IMR-90 (cell line): ENCODE results near the gene NLRP3. TPM values are rescaled to one million over a fixed set of nuclear protein-coding genes. Genes with fewer than 3 reads are reported as not detected.

Experiments
- ATAC-seq: fragments of 200-7000 bp; cut with Tn5 transposase; 2 replicates; pipeline ENCODE4 v1.9.1; 2020; ENCODE audit warnings: low read depth, mild to moderate bottlenecking, moderate library complexity
- BruUV-seq: library from RNA; stranded (reverse); fragments of 400-500 nt; replicated peaks from 2 replicates; lab custom pipeline; 2021; lab: Mats Ljungman, UMichigan
- CTCF ChIA-PET: fragments of 300-600 bp; formaldehyde crosslinking; extraction: SDS; loops from one replicate; lab custom pipeline; 2021; ENCODE audit warnings: antibody characterized with exemption; lab: Yijun Ruan, JAX
- POLR2A ChIA-PET: fragments of 300-600 bp; sonication (Branson Sonifier 250); formaldehyde crosslinking; loops from one replicate; lab custom pipeline; 2022; ENCODE audit warnings: antibody characterized with exemption; ENCODE audit not compliant: unreplicated experiment; lab: Charles Lee
- DNase-seq: peaks from one replicate; pipeline ENCODE4 v3.0.0; 2013
- H2AFZ ChIP-seq: replicated peaks from 2 replicates; pipeline ENCODE3; 2013; ENCODE audit warnings: low read length, mild to moderate bottlenecking; ENCODE audit not compliant: poor library complexity
- H2AK5ac ChIP-seq: 2 replicates; pipeline ENCODE4 v1.6.1; 2013; ENCODE audit warnings: low read depth, low read length, inconsistent platforms
- H2AK9ac ChIP-seq: replicated peaks from 2 replicates; pipeline ENCODE3; 2013; ENCODE audit warnings: mild to moderate bottlenecking, low read depth, low read length, moderate library complexity; ENCODE audit not compliant: poor library complexity
- H2BK120ac ChIP-seq: 2 replicates; pipeline ENCODE4 v1.6.1; 2013; ENCODE audit warnings: low read depth, low read length, inconsistent platforms
- H2BK15ac ChIP-seq: 3 replicates; pipeline ENCODE4 v1.6.1; 2013; ENCODE audit warnings: low read depth, low read length, inconsistent platforms
- H2BK20ac ChIP-seq: 2 replicates; pipeline ENCODE4 v1.6.1; 2013; ENCODE audit warnings: low read depth, mild to moderate bottlenecking, inconsistent platforms, low read length, moderate library complexity
- H2BK5ac ChIP-seq: 2 replicates; pipeline ENCODE4 v1.6.1; 2013; ENCODE audit warnings: mild to moderate bottlenecking, low read depth, low read length, inconsistent platforms; ENCODE audit not compliant: poor library complexity, severe bottlenecking
- H3K14ac ChIP-seq: replicated peaks from 2 replicates; pipeline ENCODE4 v1.6.1; 2013; ENCODE audit warnings: low read depth, low read length, inconsistent platforms
- H3K18ac ChIP-seq: 2 replicates; pipeline ENCODE4 v1.6.1; 2013; ENCODE audit warnings: low read depth, low read length, control low read depth
- H3K23ac ChIP-seq: 2 replicates; pipeline ENCODE4 v1.6.1; 2013; ENCODE audit warnings: low read depth, low read length, inconsistent platforms
- H3K27ac ChIP-seq: 2 replicates; pipeline ENCODE4 v1.5.1; 2013; ENCODE audit warnings: mild to moderate bottlenecking, control low read depth, low read length; ENCODE audit not compliant: insufficient read depth
- H3K27me3 ChIP-seq: 2 replicates; pipeline ENCODE4 v1.6.1; 2013; ENCODE audit warnings: low read length; ENCODE audit not compliant: control insufficient read depth, insufficient read depth
- H3K36me3 ChIP-seq: 2 replicates; pipeline ENCODE4 v1.6.1; 2013; ENCODE audit warnings: low read length, mixed read lengths; ENCODE audit not compliant: control insufficient read depth, insufficient read depth
- H3K4ac ChIP-seq: 2 replicates; pipeline ENCODE4 v1.6.1; 2013; ENCODE audit warnings: low read depth, low read length, inconsistent platforms
- H3K4me1 ChIP-seq: 2 replicates; pipeline ENCODE4 v1.6.1; 2013; ENCODE audit warnings: low read length, mixed read lengths; ENCODE audit not compliant: control insufficient read depth, insufficient read depth
- H3K4me2 ChIP-seq: 2 replicates; pipeline ENCODE4 v1.6.1; 2013; ENCODE audit warnings: low read depth, mild to moderate bottlenecking, control low read depth, low read length, moderate library complexity
- H3K4me3 ChIP-seq: 2 replicates; pipeline ENCODE4 v1.5.1; 2013; ENCODE audit warnings: low read depth, mild to moderate bottlenecking, control low read depth, low read length, moderate library complexity; ENCODE audit not compliant: insufficient read depth
- H3K56ac ChIP-seq: 2 replicates; pipeline ENCODE4 v1.6.1; 2013; ENCODE audit warnings: low read length, inconsistent platforms; ENCODE audit not compliant: insufficient read depth; ENCODE audit errors: extremely low read depth
- H3K79me1 ChIP-seq, 2 experiments: 2 replicates each; pipeline ENCODE4 v1.6.1; 2013; ENCODE audit warnings: low read length in 2 of 2, inconsistent platforms in 1 of 2, low read depth in 1 of 2
- H3K9ac ChIP-seq: 2 replicates; pipeline ENCODE4 v1.6.1; 2013; ENCODE audit warnings: low read depth, low read length, control low read depth
- H3K9me1 ChIP-seq: 2 replicates; pipeline ENCODE4 v1.6.1; 2013; ENCODE audit warnings: low read length, inconsistent platforms; ENCODE audit not compliant: insufficient read depth
- H3K9me3 ChIP-seq: 2 replicates; pipeline ENCODE4 v1.6.1; 2013; ENCODE audit warnings: low read length; ENCODE audit not compliant: control insufficient read depth, insufficient read depth
- H4K20me1 ChIP-seq: 2 replicates; pipeline ENCODE4 v1.6.1; 2013; ENCODE audit warnings: low read length, inconsistent platforms; ENCODE audit not compliant: insufficient read depth
- H4K5ac ChIP-seq: 2 replicates; pipeline ENCODE4 v1.6.1; 2013; ENCODE audit warnings: mild to moderate bottlenecking, low read depth, low read length, control low read depth
- H4K8ac ChIP-seq, 2 experiments: 2 replicates each; pipeline ENCODE4 v1.6.1; 2013; ENCODE audit warnings: low read depth in 2 of 2, low read length in 2 of 2, control low read depth in 1 of 2, inconsistent platforms in 1 of 2
- H4K91ac ChIP-seq: 2 replicates; pipeline ENCODE4 v1.6.1; 2013; ENCODE audit warnings: low read depth, low read length, inconsistent platforms; ENCODE audit not compliant: insufficient read depth
- CEBPB ChIP-seq: IDR thresholded peaks from 2 replicates; pipeline ENCODE4 v1.6.1; 2012; ENCODE audit warnings: low read depth, low read length, improper control_type of control experiment
- MAZ ChIP-seq: IDR thresholded peaks from 2 replicates; pipeline ENCODE4 v1.6.1; 2012; ENCODE audit warnings: low read depth, mild to moderate bottlenecking, low read length, improper control_type of control experiment, moderate library complexity, borderline replicate concordance
- MXI1 ChIP-seq: IDR thresholded peaks from 2 replicates; pipeline ENCODE4 v1.6.1; 2012; ENCODE audit warnings: low read depth, mild to moderate bottlenecking, low read length, moderate library complexity, borderline replicate concordance
- RAD21 ChIP-seq: IDR thresholded peaks from 2 replicates; pipeline ENCODE4 v1.6.1; 2012; ENCODE audit warnings: low read length, improper control_type of control experiment
- RCOR1 ChIP-seq: IDR thresholded peaks from 2 replicates; pipeline ENCODE4 v1.6.1; 2012; ENCODE audit warnings: mild to moderate bottlenecking, low read length, improper control_type of control experiment; ENCODE audit not compliant: insufficient replicate concordance
- SMC3 ChIP-seq: fragments of 150-350 bp; IDR thresholded peaks from 2 replicates; pipeline ENCODE4 v1.6.1; 2016; ENCODE audit warnings: low read depth, mild to moderate bottlenecking, antibody characterized with exemption, low read length, moderate library complexity
- WGBS, 2 experiments: methylation state at CpG; one replicate each; pipeline versions ENCODE4 v1.1.5 to v1.1.7; 2013; ENCODE audit warnings: missing lambda C conversion rate in 2 of 2; ENCODE audit not compliant: insufficient read length in 1 of 2; ENCODE audit errors: extremely low coverage in 2 of 2; 5-methylcytosine and 5-hydroxymethylcytosine counted together
- dilution Hi-C: fragments of 300-500 bp; cut with HindIII; formaldehyde crosslinking; loops from one replicate; pipeline ENCODE4 v1.14.3; 2018; ENCODE audit warnings: low sequenced_read_pairs; ENCODE audit not compliant: unreplicated experiment
- in situ Hi-C: fragments of 300-500 bp; cut with MboI; formaldehyde crosslinking; loops from 3 replicates; pipeline ENCODE4 v1.14.3; 2019; ENCODE audit warnings: low sequenced_read_pairs, inconsistent platforms, mixed read lengths
- intact Hi-C: fragments of 100-400 bp; cut with micrococcal nuclease; formaldehyde crosslinking; loops from 2 replicates; pipeline ENCODE4 v1.10.0; 2022
- polyA plus RNA-seq, 3 experiments: library from polyadenylated mRNA; depleted of rRNA; stranded (reverse); fragments of >200 nt; gene quantifications; 2 replicates each; pipeline ENCODE4 v1.2.3, GENCODE V29; 2012; ENCODE audit warnings: low replicate concordance in 1 of 3
- total RNA-seq: library from RNA; depleted of rRNA; stranded (reverse); fragments of >200 nt; gene quantifications from 2 replicates; pipeline ENCODE4 v1.2.3, GENCODE V29; 2012
- TF ChIP-seq, protein P1 (sequence below): fragments of 150-350 bp; IDR thresholded peaks from 2 replicates; pipeline ENCODE4 v1.6.1; 2016; ENCODE audit warnings: low read depth, mild to moderate bottlenecking, low read length, moderate library complexity, borderline replicate concordance
- TF ChIP-seq, protein P2 (sequence below): conservative IDR thresholded peaks from 2 replicates; pipeline ENCODE4 v1.5.1; 2012; ENCODE audit warnings: mild to moderate bottlenecking, low read depth, low read length, improper control_type of control experiment
- TF ChIP-seq, protein P3 (sequence below): fragments of 150-350 bp; IDR thresholded peaks from 2 replicates; pipeline ENCODE4 v1.6.1; 2017; ENCODE audit warnings: mild to moderate bottlenecking, antibody characterized with exemption, low read length, low read depth

NLRP3 gene
- total and polyA plus RNA-seq, 2 of the 4 experiments (the other 2 are of a cell fraction) = 0.18 TPM; not detected in 1

DNA sequence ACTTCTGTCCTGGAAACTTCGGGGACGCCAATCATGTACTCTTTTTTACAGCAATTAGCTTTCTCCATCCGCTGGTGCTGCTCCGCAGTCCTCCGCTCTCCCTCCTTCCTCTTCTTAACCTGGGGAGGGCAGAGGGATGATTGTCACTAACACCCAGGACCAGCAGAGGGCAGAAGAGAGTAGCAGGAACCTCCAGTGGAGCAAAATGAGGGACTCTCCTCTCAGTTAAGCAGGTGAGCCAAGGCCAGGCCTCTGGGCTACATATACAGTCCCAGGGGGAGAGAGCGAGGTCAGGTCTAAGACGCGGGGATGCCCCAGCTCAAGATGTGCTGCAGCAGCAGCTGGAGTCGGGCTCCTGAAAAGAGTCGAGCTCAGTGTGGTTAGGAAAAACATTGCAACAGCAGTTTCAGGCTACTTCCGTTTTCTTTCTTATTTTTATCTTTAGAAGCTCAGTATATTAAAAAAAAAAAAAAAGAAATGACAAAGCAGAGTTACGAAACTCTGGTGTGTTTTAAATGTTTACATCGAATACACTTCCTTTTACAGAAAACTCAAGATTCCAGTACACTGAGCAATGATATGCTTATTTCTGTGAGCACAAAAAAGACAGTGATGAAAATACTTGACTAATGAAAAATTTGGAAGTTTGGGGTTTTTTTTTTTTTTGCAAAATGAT is 25.7 kb upstream of the NLRP3 start:
- peak overlapping the region; percentile 61; the same call in 1 of the 2 replicates for H3K18ac ChIP-seq
- in situ Hi-C loops = no loop called here
- peak; percentile 95 for ATAC-seq
- peak overlapping the region; percentile 23; the same call in 1 of the 2 replicates for H3K4me3 ChIP-seq
- TF ChIP-seq, protein P1, sequence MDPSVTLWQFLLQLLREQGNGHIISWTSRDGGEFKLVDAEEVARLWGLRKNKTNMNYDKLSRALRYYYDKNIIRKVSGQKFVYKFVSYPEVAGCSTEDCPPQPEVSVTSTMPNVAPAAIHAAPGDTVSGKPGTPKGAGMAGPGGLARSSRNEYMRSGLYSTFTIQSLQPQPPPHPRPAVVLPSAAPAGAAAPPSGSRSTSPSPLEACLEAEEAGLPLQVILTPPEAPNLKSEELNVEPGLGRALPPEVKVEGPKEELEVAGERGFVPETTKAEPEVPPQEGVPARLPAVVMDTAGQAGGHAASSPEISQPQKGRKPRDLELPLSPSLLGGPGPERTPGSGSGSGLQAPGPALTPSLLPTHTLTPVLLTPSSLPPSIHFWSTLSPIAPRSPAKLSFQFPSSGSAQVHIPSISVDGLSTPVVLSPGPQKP = no peak
- no peak; the same call in 1 of the 2 replicates for TF ChIP-seq CEBPB
- peak; percentile 62; the same call in 1 of the 2 replicates for TF ChIP-seq MAZ
- TF ChIP-seq SMC3 = peak; percentile 45
- TF ChIP-seq, protein P2, sequence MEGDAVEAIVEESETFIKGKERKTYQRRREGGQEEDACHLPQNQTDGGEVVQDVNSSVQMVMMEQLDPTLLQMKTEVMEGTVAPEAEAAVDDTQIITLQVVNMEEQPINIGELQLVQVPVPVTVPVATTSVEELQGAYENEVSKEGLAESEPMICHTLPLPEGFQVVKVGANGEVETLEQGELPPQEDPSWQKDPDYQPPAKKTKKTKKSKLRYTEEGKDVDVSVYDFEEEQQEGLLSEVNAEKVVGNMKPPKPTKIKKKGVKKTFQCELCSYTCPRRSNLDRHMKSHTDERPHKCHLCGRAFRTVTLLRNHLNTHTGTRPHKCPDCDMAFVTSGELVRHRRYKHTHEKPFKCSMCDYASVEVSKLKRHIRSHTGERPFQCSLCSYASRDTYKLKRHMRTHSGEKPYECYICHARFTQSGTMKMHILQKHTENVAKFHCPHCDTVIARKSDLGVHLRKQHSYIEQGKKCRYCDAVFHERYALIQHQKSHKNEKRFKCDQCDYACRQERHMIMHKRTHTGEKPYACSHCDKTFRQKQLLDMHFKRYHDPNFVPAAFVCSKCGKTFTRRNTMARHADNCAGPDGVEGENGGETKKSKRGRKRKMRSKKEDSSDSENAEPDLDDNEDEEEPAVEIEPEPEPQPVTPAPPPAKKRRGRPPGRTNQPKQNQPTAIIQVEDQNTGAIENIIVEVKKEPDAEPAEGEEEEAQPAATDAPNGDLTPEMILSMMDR = peak; percentile 82
- TF ChIP-seq MXI1 = no peak
- TF ChIP-seq RAD21 = peak; percentile 63
- TF ChIP-seq, protein P3, sequence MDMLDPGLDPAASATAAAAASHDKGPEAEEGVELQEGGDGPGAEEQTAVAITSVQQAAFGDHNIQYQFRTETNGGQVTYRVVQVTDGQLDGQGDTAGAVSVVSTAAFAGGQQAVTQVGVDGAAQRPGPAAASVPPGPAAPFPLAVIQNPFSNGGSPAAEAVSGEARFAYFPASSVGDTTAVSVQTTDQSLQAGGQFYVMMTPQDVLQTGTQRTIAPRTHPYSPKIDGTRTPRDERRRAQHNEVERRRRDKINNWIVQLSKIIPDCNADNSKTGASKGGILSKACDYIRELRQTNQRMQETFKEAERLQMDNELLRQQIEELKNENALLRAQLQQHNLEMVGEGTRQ = no peak
- peak; percentile 20 for TF ChIP-seq RCOR1
- H3K4me2 ChIP-seq = peak overlapping the region; percentile 77
- no peaks in the 10 kb centered on the region for H3K9me3 ChIP-seq
- H4K91ac ChIP-seq = no peak overlapping the region; the same call in 1 of the 2 replicates
- intact Hi-C loops = loop anchor here (1.0 to 5.0 kb wide), 4 partner anchors 59 to 1417 kb away; no protein-coding TSS in a partner anchor
- H2BK15ac ChIP-seq = no peak overlapping the region
- CTCF ChIA-PET = interaction anchor here (0.6 to 1.7 kb wide), 8 partner anchors 9 to 482 kb away, joined by 3 to 8 read pairs (median 3); partner anchors contain the start of gene AHCTF1
- H3K4me1 ChIP-seq = peaks cover 2% of the 10 kb centered on the region; the same call in 1 of the 2 replicates
- H3K9ac ChIP-seq = peak overlapping the region; percentile 49
- H4K20me1 ChIP-seq = no peaks in the 10 kb centered on the region
- no peaks in the 10 kb centered on the region for H3K9me1 ChIP-seq
- no peak overlapping the region for H2AK9ac ChIP-seq
- H3K14ac ChIP-seq = no peak overlapping the region
- H3K23ac ChIP-seq = no peak overlapping the region
- peak overlapping the region in 1 of 2 experiments; percentile 81; a peak in 2 of 4 replicates for H4K8ac ChIP-seq
- no TSS peak for BruUV-seq
- H3K36me3 ChIP-seq = no peaks in the 10 kb centered on the region
- peak overlapping the region; percentile 48; the same call in 1 of the 2 replicates for H2BK120ac ChIP-seq
- H2BK5ac ChIP-seq = peak overlapping the region; percentile 83
- no peaks in the 10 kb centered on the region for H3K27me3 ChIP-seq
- dilution Hi-C loops = no loop called here
- peak overlapping the region; percentile 87 for H3K27ac ChIP-seq
- peak overlapping the region; percentile 60; the same call in 1 of the 2 replicates for H4K5ac ChIP-seq
- H3K79me1 ChIP-seq = no peaks in the 10 kb centered on the region
- H3K4ac ChIP-seq = 0 out of 2 replicates have a peak overlapping the region, but pooled peaks have one; percentile 30
- POLR2A ChIA-PET = interaction anchor here (0.6 to 0.7 kb wide), 2 partner anchors 20 to 57 kb away, joined by 4 to 13 read pairs; no protein-coding TSS in a partner anchor
- no CpG with 5 or more reads among the region's 13 CpGs for WGBS, 2 experiments
- peak; percentile 75 for DNase-seq
- H2BK20ac ChIP-seq = no peak overlapping the region
- H3K56ac ChIP-seq = no peak overlapping the region
- no peak overlapping the region for H2AK5ac ChIP-seq
- peak overlapping the region; percentile 93 for H2AFZ ChIP-seq
